Fibroblast of lung (primary cell): ENCODE measurements around the gene USP31. TPM values are rescaled to one million over a fixed set of nuclear protein-coding genes. Genes with fewer than 3 reads are reported as not detected.

ENCODE experiments used
- DNase-seq, 2 donors: peaks; one replicate each; pipeline versions ENCODE4 v3.0.0 to v3.0.0-alpha.2; 2010; ENCODE audit warnings: low read depth in 2 of 2
- H2AFZ ChIP-seq: 2 replicates; pipeline ENCODE4 v1.5.1; 2012; ENCODE audit warnings: low read length, control low read depth, inconsistent platforms
- H3K27ac ChIP-seq: 2 replicates; pipeline ENCODE4 v1.5.1; 2011; ENCODE audit warnings: low read length, control low read depth; ENCODE audit not compliant: insufficient read depth
- H3K27me3 ChIP-seq: 2 replicates; pipeline ENCODE4 v1.5.1; 2011; ENCODE audit warnings: mild to moderate bottlenecking, low read length; ENCODE audit not compliant: control insufficient read depth, insufficient read depth
- H3K36me3 ChIP-seq: 2 replicates; pipeline ENCODE4 v1.5.1; 2011; ENCODE audit warnings: low read length; ENCODE audit not compliant: control insufficient read depth, insufficient read depth
- H3K4me1 ChIP-seq: 2 replicates; pipeline ENCODE4 v1.5.1; 2011; ENCODE audit warnings: low read length; ENCODE audit not compliant: control insufficient read depth, insufficient read depth; ENCODE audit errors: extremely low read depth
- H3K4me2 ChIP-seq: 2 replicates; pipeline ENCODE4 v1.5.1; 2011; ENCODE audit warnings: low read length, control low read depth; ENCODE audit not compliant: insufficient read depth; ENCODE audit errors: extremely low read depth
- H3K4me3 ChIP-seq, 4 experiments: fragments of 200-600 bp in 1 of 4; sonication (generic) in 1 of 4; replicated peaks in 1 of 4; 2 replicates each; pipeline ENCODE4 v1.5.1; 2011 to 2016; ENCODE audit warnings: low read length in 4 of 4, low read depth in 3 of 4, mild to moderate bottlenecking in 3 of 4, control low read depth in 2 of 4, inconsistent platforms in 1 of 4, mixed read lengths in 1 of 4; ENCODE audit not compliant: insufficient read depth in 1 of 4; ENCODE audit errors: control extremely low read depth in 1 of 4
- H3K79me2 ChIP-seq: 2 replicates; pipeline ENCODE4 v1.5.1; 2012; ENCODE audit warnings: mild to moderate bottlenecking, low read length, inconsistent platforms; ENCODE audit not compliant: control insufficient read depth, insufficient read depth
- H3K9ac ChIP-seq: 2 replicates; pipeline ENCODE4 v1.5.1; 2011; ENCODE audit warnings: mild to moderate bottlenecking, low read length, control low read depth; ENCODE audit not compliant: insufficient read depth
- H3K9me3 ChIP-seq: 2 replicates; pipeline ENCODE4 v1.5.1; 2012; ENCODE audit warnings: low read depth, low read length; ENCODE audit not compliant: control insufficient read depth, insufficient read depth
- H4K20me1 ChIP-seq: 2 replicates; pipeline ENCODE4 v1.5.1; 2011; ENCODE audit warnings: low read length; ENCODE audit not compliant: control insufficient read depth, insufficient read depth; ENCODE audit errors: extremely low read depth
- EZH2 ChIP-seq: IDR thresholded peaks from 2 replicates; pipeline ENCODE4 v1.5.1; 2012; ENCODE audit warnings: low read length, control low read depth, mild to moderate bottlenecking; ENCODE audit errors: missing control alignments
- polyA plus RNA-seq, 2 donors: library from polyadenylated mRNA; depleted of rRNA in 1 of 2; stranded (reverse) in 1 of 2; unstranded in 1 of 2; fragments of >200 nt; gene quantifications; 2 replicates each; pipeline ENCODE4 v1.2.1, GENCODE V29; 2011 to 2012; ENCODE audit warnings: missing spikeins in 1 of 2
- total RNA-seq: library from RNA; depleted of rRNA; stranded (reverse); fragments of >200 nt; gene quantifications from 2 replicates; pipeline ENCODE4 v1.2.1, GENCODE V29; 2014
- TF ChIP-seq, protein P1 (sequence below), 2 donors: IDR thresholded peaks in 1 of 2; conservative IDR thresholded peaks in 1 of 2; 1 replicate in 1 of 2; 2 replicates in 1 of 2; pipeline ENCODE4 v1.5.1; 2011 to 2012; ENCODE audit warnings: low read length in 2 of 2, control low read depth in 1 of 2, inconsistent platforms in 1 of 2, low read depth in 1 of 2, mild to moderate bottlenecking in 1 of 2

Gene USP31
- total and polyA plus RNA-seq, 2 donors (not counting 1 experiment from before 2014, with no cell fraction given), result 4.8 to 5.8 TPM

DNA sequence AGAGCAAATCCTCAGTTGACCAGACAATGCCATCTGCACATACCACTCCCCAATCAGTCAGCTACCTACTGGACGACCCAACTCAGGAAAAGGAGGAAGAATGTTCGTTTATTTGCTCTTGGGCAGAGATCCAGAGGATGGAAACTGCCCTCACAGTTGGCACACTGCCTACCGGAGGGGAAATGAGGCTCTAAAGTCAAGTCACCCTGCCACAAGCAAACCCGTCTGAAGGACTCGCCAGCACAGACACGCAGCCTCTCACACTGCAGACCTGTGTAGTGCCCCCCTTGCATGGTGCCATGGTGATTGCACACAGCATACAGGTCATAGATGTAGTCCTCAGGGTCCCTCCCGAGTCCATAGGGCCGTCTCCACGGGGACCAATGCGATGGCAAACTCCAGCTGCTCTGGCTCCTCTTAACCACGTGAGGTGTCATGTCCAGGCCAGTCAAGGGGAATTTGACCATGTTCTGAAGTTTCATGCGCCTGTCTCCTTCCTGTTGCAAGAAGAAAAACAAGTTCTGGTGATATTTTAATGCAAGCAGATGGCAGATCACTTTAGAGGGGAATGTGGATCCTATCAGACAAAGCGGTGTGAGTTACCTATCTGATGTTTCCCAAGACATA lies 69.5 kb downstream of the USP31 start:
- Histone ChIP-seq H3K27ac (no peak overlapping the region), H3K79me2 (no peaks in the 10 kb centered on the region), H3K4me2 (no peak overlapping the region), H3K27me3 (no peaks in the 10 kb centered on the region), H3K4me1 (no peaks in the 10 kb centered on the region), H2AFZ (no peak overlapping the region), H3K9me3 (no peaks in the 10 kb centered on the region), H3K36me3 (peaks cover 2% of the 10 kb centered on the region), H3K4me3 (no peak overlapping the region), H3K9ac (no peak overlapping the region), H4K20me1 (no peaks in the 10 kb centered on the region)
- no peak for DNase-seq
- TF ChIP-seq, protein P1, sequence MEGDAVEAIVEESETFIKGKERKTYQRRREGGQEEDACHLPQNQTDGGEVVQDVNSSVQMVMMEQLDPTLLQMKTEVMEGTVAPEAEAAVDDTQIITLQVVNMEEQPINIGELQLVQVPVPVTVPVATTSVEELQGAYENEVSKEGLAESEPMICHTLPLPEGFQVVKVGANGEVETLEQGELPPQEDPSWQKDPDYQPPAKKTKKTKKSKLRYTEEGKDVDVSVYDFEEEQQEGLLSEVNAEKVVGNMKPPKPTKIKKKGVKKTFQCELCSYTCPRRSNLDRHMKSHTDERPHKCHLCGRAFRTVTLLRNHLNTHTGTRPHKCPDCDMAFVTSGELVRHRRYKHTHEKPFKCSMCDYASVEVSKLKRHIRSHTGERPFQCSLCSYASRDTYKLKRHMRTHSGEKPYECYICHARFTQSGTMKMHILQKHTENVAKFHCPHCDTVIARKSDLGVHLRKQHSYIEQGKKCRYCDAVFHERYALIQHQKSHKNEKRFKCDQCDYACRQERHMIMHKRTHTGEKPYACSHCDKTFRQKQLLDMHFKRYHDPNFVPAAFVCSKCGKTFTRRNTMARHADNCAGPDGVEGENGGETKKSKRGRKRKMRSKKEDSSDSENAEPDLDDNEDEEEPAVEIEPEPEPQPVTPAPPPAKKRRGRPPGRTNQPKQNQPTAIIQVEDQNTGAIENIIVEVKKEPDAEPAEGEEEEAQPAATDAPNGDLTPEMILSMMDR (conservative IDR thresholded peaks at IDR 0.05 in 1 of 2, IDR thresholded peaks at IDR 0.05 in 1 of 2; ENCODE audit: low read depth in 1 of 2, low read length in 2 of 2), result no peak
- TF ChIP-seq EZH2, result no peak

DNA sequence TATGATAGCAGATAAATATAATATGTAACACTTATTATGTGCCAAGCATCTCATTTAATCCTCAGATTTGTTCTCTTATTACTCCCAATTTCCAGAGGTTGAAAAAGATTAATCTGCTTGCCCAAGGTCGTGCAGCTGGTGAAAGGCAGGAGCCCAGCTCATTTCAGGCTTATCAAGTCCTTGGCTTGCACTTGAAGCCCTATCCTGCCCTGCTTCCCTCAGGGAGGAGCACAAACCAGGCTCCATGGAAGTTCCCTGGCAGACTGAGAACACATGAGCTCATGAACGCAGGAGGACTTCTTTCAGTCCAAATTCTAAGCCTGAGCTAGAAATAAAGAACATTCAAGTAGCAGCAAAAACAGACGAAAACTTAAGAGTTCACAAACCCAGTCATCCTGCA lies 74.8 kb downstream of the USP31 start:
- no peak for DNase-seq
- no peaks in the 10 kb centered on the region for H4K20me1 ChIP-seq
- no peak overlapping the region for H3K27ac ChIP-seq
- H3K4me1 ChIP-seq, result peaks cover 4% of the 10 kb centered on the region
- no peak overlapping the region for H3K9ac ChIP-seq
- no peaks in the 10 kb centered on the region for H3K79me2 ChIP-seq
- no peaks in the 10 kb centered on the region for H3K9me3 ChIP-seq
- peaks cover 4% of the 10 kb centered on the region for H3K36me3 ChIP-seq
- no peak overlapping the region for H3K4me2 ChIP-seq
- H2AFZ ChIP-seq, result no peak overlapping the region
- no peaks in the 10 kb centered on the region for H3K27me3 ChIP-seq
- H3K4me3 ChIP-seq, result no peak overlapping the region
- TF ChIP-seq, protein P1 (conservative IDR thresholded peaks at IDR 0.05 in 1 of 2, IDR thresholded peaks at IDR 0.05 in 1 of 2; ENCODE audit: low read depth in 1 of 2, low read length in 2 of 2), result no peak
- no peak for TF ChIP-seq EZH2

GRCh38 chr16:23072769-23073549 lies 76.3 kb downstream of the USP31 start:
- peak in 1 of 2 donors; percentile 65 for DNase-seq
- Histone ChIP-seq H3K4me3 (no peak overlapping the region), H3K9me3 (no peaks in the 10 kb centered on the region), H3K27ac (no peak overlapping the region), H4K20me1 (no peaks in the 10 kb centered on the region), H3K36me3 (peaks cover 13% of the 10 kb centered on the region), H3K9ac (no peak overlapping the region), H3K79me2 (no peaks in the 10 kb centered on the region), H2AFZ (no peak overlapping the region), H3K27me3 (no peaks in the 10 kb centered on the region), H3K4me2 (no peak overlapping the region), H3K4me1 (peaks cover 4% of the 10 kb centered on the region)
- TF ChIP-seq, protein P1 (conservative IDR thresholded peaks at IDR 0.05 in 1 of 2, IDR thresholded peaks at IDR 0.05 in 1 of 2; ENCODE audit: low read depth in 1 of 2, low read length in 2 of 2), result no peak
- TF ChIP-seq EZH2, result no peak
